Astrocyte of the cerebellum (primary cell): ENCODE results near the gene SRGAP2B.
"Not testable (repeated sequence)": the region's sequence is repeated elsewhere in the genome, so short reads cannot be mapped to it uniquely, and the experiment has no call there.

Experiments used
- DNase-seq: peaks from one replicate; pipeline ENCODE4 v3.0.0-alpha.2; 2011; ENCODE audit warnings: low read depth
- H3K4me3 ChIP-seq: 2 replicates; pipeline ENCODE4 v1.5.1; 2011; ENCODE audit warnings: mild to moderate bottlenecking, low read depth, low read length, moderate library complexity
- in situ Hi-C: cut with HindIII; loops from 2 replicates; pipeline ENCODE4 v1.10.0; 2017; ENCODE audit warnings: low sequenced_read_pairs

Gene SRGAP2B

GRCh38 chr1:145015744-145016491 lies 79.2 kb downstream of the SRGAP2B start:
- in situ Hi-C loops, DNase-seq, H3K4me3 ChIP-seq: not testable (repeated sequence)

GRCh38 chr1:145013353-145013752 lies 81.8 kb downstream of the SRGAP2B start:
- DNase-seq, H3K4me3 ChIP-seq, in situ Hi-C loops: not testable (repeated sequence)

GRCh38 chr1:145011811-145012210 lies 83.3 kb downstream of the SRGAP2B start:
- H3K4me3 ChIP-seq, in situ Hi-C loops, DNase-seq: not testable (repeated sequence)

GRCh38 chr1:145010580-145010979 lies 84.5 kb downstream of the SRGAP2B start:
- DNase-seq, H3K4me3 ChIP-seq, in situ Hi-C loops: not testable (repeated sequence)

- in situ Hi-C loops, DNase-seq: not testable (repeated sequence)
Observed at GRCh38 chr1:145009928-145010327, 85.2 kb downstream of the SRGAP2B start.

GRCh38 chr1:145008388-145008787 lies 86.7 kb downstream of the SRGAP2B start:
- in situ Hi-C loops, DNase-seq, H3K4me3 ChIP-seq: not testable (repeated sequence)

More at GRCh38 chr1:145009928-145010327, 85.2 kb downstream of the SRGAP2B start:
- H3K4me3 ChIP-seq: not testable (repeated sequence)

GRCh38 chr1:145005142-145005541 lies 90.0 kb downstream of the SRGAP2B start:
- in situ Hi-C loops, DNase-seq: not testable (repeated sequence)

GRCh38 chr1:145001381-145001780 lies 93.7 kb downstream of the SRGAP2B start:
- DNase-seq, H3K4me3 ChIP-seq, in situ Hi-C loops: not testable (repeated sequence)

More at GRCh38 chr1:145005142-145005541, 90.0 kb downstream of the SRGAP2B start:
- H3K4me3 ChIP-seq: not testable (repeated sequence)

- in situ Hi-C loops, DNase-seq, H3K4me3 ChIP-seq: not testable (repeated sequence)
Observed at GRCh38 chr1:145000743-145001326, 94.3 kb downstream of the SRGAP2B start.

GRCh38 chr1:145000074-145000742 lies 94.9 kb downstream of the SRGAP2B start:
- DNase-seq, in situ Hi-C loops, H3K4me3 ChIP-seq: not testable (repeated sequence)

- H3K4me3 ChIP-seq, DNase-seq, in situ Hi-C loops: not testable (repeated sequence)
Observed at GRCh38 chr1:144998981-144999273, 96.2 kb downstream of the SRGAP2B start.

GRCh38 chr1:144998134-144998980 lies 96.8 kb downstream of the SRGAP2B start:
- in situ Hi-C loops, DNase-seq, H3K4me3 ChIP-seq: not testable (repeated sequence)

- H3K4me3 ChIP-seq, in situ Hi-C loops, DNase-seq: not testable (repeated sequence)
Observed at GRCh38 chr1:144995833-144996410, 99.2 kb downstream of the SRGAP2B start.

- H3K4me3 ChIP-seq, in situ Hi-C loops: not testable (repeated sequence)
- peak; percentile 60 for DNase-seq
Observed at GRCh38 chr1:144992915-144993314, 102.2 kb downstream of the SRGAP2B start.

GRCh38 chr1:144990611-144991010 lies 104.5 kb downstream of the SRGAP2B start:
- H3K4me3 ChIP-seq, in situ Hi-C loops, DNase-seq: not testable (repeated sequence)

GRCh38 chr1:144987131-144987530 lies 108.0 kb downstream of the SRGAP2B start:
- H3K4me3 ChIP-seq, in situ Hi-C loops: not testable (repeated sequence)

More at GRCh38 chr1:144987131-144987530, 108.0 kb downstream of the SRGAP2B start:
- DNase-seq: not testable (repeated sequence)
